GM12891 (cell line): ENCODE results near the gene VAV2.

Experiments used
- DNase-seq: peaks from one replicate; pipeline ENCODE4 v3.0.0; 2011; ENCODE audit warnings: low spot score; ENCODE audit not compliant: insufficient read length
- FAIRE-seq: peaks from 2 replicates; lab custom pipeline; 2011; peaks lifted over from hg19 to GRCh38; lab: Jason Lieb, UNC
- PAX5 ChIP-seq: IDR thresholded peaks from 2 replicates; pipeline ENCODE4 v1.6.1; 2011; ENCODE audit warnings: low read length, moderate library complexity, mild to moderate bottlenecking; ENCODE audit not compliant: insufficient read depth, severe bottlenecking
- POLR2A ChIP-seq: IDR thresholded peaks from 2 replicates; pipeline ENCODE4 v1.6.1; 2011; ENCODE audit warnings: low read depth, low read length, control low read depth
- POLR2AphosphoS5 ChIP-seq: IDR thresholded peaks from 2 replicates; pipeline ENCODE4 v1.6.1; 2011; ENCODE audit warnings: low read depth, low read length, control low read depth
- POU2F2 ChIP-seq: IDR thresholded peaks from 2 replicates; pipeline ENCODE4 v1.6.1; 2011; ENCODE audit warnings: low read depth, mild to moderate bottlenecking, control low read depth, low read length, moderate library complexity
- SPI1 ChIP-seq: IDR thresholded peaks from 2 replicates; pipeline ENCODE4 v1.6.1; 2011; ENCODE audit warnings: low read depth, low read length, control low read depth
- TAF1 ChIP-seq: IDR thresholded peaks from 2 replicates; pipeline ENCODE4 v1.6.1; 2011; ENCODE audit warnings: low read depth, low read length, control low read depth

The VAV2 gene

GRCh38 chr9:133981589-133981957 lies 10.6 kb downstream of the VAV2 start:
- DNase-seq (no peak), FAIRE-seq (no peak)
- TF ChIP-seq POU2F2 (no peak), PAX5 (no peak), SPI1 (no peak), POLR2A (no peak), TAF1 (no peak), POLR2AphosphoS5 (no peak)

DNA sequence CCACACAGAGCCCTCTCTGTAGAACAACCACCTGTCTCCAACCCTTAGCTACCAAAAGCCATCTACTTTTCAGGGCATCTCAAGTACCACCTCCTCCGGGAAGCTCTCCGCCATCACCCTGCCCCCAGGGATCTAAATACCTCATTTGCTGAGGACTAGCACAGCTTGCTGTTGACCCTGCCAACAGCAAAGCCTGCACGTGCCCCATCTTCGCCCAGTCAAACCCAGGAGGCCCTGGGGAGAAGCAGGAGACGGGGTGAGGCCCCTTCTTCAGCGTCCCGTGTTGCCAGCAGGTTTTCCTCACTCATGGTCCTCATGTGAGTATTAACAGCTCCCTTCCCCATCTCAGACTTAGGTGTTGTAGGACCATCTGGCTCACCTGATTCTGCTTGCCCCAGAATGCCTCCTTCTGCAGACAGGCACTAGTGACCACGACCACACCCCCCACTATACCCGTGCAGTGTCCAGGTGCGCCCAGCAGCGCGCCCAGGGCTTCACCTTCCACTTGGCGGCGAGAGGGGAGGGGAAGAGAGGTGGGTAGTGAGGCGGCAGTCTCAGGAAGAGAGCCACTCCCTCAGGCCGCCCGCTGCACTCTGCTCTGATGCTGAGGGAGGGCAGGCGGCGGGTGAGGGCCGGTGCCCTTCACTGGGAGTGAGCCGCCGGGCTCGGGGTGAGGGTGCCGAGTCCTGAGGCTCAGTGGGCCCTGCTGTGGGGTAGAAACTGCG lies 11.1 kb downstream of the VAV2 start:
- FAIRE-seq: no peak
- no peak for TF ChIP-seq SPI1
- no peak for TF ChIP-seq POLR2A
- TF ChIP-seq POU2F2: no peak
- no peak for TF ChIP-seq POLR2AphosphoS5
- DNase-seq: no peak

DNA sequence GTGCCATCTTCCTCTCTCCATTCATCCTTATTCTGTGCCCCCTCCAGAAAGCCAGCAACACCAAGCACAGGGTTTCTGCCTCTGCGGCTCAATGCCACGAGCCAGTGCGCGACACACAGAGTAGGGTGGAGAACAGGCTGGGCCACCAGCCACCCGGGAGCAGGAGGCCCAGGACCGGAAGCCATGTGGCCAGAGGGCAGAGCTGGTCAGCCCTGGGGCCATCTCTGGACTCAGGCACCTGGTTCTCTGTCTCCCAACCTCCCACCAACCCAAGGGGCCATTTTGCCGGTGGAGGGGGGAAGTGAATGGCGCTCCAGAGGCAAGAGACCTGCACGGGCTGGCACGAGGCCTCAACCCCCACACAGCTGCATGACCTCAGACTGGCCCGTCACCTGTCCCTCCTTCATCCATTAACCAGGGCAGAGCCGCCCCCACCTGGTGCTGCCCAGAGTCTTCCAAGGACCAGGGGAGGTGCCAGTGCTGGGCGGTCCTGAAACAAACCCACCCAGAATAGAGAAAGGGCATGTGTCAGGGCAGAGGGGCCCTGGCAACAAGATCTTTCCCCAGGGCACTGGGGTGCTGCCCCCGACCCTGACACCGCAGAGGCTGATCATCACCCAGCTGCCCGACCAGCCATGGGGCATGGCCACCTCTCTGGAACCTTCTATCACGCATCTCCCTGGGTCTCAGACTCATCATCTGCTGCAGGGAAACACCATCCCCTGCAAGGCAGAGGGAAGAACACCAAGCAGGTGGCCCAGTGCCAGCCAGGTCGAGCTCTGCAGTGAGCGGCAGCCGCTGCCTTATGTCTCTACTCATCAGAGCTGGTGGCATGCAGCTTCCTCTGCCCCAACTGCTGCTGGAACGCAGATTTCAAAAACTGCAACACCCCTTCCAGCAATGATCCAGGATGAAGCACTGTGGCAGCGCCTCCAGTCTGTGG lies 11.9 kb downstream of the VAV2 start:
- no peak for FAIRE-seq
- TF ChIP-seq PAX5: no peak
- no peak for TF ChIP-seq POLR2AphosphoS5
- TF ChIP-seq POU2F2: no peak
- TF ChIP-seq POLR2A: no peak
- 0 out of 2 replicates have a peak, but pooled peaks have one; percentile 9 for TF ChIP-seq SPI1
- TF ChIP-seq TAF1: no peak
- DNase-seq: no peak

- DNase-seq (peak; percentile 89), FAIRE-seq (peak; percentile 92)
Measured at GRCh38 chr9:133979273-133979920, 12.7 kb downstream of the VAV2 start.

DNA sequence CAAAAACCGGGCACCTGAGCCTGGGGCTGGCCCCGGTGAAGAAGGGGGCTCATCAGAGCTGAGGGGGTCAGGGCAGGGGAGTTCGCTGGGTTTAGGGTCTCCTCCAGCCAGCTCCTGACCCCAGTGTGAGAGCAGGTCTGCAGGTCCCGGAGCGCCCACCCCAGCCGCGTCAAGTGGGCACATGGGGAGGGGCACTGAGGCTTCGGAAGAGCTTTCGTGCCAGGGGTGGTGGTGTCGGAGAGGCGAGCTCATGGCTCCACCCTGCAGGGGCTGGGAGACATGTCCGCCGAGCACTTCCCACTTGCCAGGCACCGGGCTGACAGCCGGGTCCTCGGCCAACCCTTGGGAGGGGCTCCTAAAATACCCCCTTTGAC lies 13.2 kb downstream of the VAV2 start:
- no peak for FAIRE-seq
- no peak for DNase-seq
- no peak for TF ChIP-seq TAF1
- TF ChIP-seq SPI1: no peak

More at GRCh38 chr9:133979273-133979920, 12.7 kb downstream of the VAV2 start:
- TF ChIP-seq POLR2A: no peak
- TF ChIP-seq PAX5: peak; percentile 83

DNA sequence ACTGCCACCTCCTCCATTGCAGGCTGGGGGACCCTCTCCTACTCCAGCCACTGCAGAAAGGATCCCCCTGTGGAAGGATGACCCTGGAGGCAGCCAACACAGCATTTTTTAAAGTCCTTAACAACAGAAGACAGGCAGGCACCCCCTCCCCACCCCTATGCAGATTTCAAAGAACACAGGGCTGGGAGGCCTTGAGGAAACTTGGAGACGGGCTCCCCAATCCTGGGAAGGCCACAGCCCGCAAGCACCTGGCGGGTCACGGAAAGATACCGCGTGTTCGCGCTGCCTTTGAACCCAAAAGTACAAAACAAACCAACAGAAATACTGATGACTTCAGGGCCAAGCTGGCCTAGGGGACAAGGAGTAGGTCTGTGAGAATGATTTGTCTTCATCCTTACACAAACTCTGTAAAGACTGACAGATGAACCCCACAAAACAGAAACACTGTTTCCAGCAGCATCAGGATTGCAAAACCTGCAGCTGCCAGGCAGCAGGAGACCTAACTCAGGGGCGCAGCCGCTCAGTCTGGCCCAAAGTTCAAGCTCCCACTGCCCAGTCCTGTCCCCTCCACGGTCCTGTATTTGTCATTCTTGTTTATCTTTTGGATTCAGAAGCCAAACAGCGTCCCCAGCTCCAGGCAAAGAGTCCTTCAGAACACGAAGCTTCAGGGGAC lies 13.8 kb downstream of the VAV2 start:
- FAIRE-seq: no peak
- no peak for DNase-seq
- no peak for TF ChIP-seq POLR2AphosphoS5

DNA sequence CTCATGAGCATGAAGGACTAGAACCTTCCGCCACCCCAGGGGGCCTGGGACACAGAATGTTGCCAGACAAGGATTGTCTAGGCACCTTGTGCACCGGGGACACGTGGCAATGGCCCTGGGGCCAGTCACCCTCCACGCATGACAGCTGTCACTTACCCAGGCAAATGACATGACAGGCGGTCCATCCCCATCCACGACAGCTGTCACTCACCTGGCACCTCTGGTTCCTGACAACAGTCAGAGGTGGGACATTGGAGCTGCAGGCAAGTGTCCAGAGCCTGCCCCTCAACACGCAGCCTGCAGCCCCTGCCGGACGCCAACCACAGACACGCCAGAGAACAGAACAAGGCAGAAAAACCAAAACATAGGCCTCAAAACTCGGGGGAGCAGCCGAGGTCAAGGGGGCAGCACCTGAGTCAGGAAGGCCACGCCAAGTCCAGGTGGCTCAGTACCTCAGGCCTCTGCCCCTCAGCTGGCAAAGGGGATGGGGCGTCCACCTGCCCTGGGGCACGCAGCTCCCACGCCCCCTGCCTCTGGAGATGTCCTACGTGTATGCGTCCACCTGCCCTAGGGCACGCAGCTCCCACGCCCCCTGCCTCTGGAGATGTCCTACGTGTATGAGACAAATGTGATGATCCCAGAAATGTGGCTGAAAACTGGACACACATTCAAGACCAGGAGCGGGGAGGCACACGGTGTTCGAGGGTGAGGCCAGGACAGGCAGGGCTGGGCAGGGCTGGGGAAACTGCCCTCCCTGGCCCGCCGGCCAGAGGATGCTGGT lies 14.5 kb downstream of the VAV2 start:
- DNase-seq (no peak), FAIRE-seq (no peak)
- no peak for TF ChIP-seq POU2F2
- no peak for TF ChIP-seq TAF1
- no peak for TF ChIP-seq POLR2AphosphoS5
- TF ChIP-seq PAX5: no peak

DNA sequence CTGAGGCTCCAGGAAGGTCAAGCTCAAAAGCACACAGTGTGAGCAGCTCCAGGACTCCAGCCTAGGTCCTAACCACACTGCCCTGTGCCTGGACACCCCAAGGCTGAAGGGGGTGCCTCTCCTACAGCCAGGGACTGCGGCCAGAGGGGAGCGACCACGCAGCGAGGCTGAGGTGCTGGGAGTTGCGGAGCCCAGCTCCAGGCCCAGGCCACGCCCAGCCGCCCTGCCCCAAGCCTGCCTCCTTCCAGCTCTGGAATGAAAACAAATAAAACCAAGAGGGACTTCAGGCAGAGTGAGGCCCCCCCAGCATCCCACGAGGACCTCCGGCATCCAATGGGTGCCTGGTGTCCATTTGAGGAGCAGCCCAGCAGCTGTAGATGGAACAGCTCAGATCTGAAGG lies 15.2 kb downstream of the VAV2 start:
- DNase-seq: no peak
- no peak for TF ChIP-seq POLR2A
- TF ChIP-seq POU2F2: no peak
- no peak for TF ChIP-seq POLR2AphosphoS5
- FAIRE-seq: no peak

DNA sequence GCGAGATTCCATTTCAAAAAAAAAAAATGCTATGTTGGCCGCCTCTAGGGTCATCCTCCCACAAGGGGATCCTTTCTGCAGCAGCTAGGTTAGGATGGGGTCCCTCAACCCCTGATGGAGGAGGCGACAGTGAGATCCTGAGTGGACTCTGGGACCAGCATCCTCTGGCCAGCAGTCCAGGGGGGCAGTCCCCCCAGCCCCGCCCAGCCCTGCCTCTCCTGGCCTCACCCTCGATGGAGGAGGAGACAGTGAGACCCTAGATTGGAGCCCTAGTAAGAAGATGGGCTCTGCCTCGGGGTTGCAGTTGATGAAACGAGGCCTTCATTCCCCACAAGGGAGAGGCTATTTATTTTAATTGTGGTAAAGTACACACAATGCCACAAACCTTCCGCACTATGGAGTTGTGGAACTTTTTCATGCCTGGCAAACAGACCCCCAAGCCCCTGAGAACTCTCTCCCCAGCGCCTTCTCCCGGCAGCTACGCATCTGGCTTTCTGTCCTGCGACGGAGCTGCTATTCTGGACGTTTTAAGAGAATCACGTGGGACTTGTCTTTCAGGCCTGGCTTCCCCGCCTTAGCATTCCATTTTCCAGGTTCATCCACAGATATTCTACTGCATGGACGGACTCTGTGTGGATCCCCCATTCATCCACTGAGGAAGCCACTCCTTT lies 15.8 kb downstream of the VAV2 start:
- no peak for DNase-seq
- no peak for FAIRE-seq
- TF ChIP-seq SPI1 (no peak), PAX5 (no peak), POLR2A (no peak), POLR2AphosphoS5 (no peak), TAF1 (no peak), POU2F2 (no peak)
